ENCODE results near the gene SNRNP200. TPM values are rescaled to one million over a fixed set of nuclear protein-coding genes. Genes with fewer than 3 reads are reported as not detected.

Gene SNRNP200
- polyA plus RNA-seq (2012; ENCODE audit: insufficient read depth, insufficient read length, low read depth) = 297 TPM

DNA sequence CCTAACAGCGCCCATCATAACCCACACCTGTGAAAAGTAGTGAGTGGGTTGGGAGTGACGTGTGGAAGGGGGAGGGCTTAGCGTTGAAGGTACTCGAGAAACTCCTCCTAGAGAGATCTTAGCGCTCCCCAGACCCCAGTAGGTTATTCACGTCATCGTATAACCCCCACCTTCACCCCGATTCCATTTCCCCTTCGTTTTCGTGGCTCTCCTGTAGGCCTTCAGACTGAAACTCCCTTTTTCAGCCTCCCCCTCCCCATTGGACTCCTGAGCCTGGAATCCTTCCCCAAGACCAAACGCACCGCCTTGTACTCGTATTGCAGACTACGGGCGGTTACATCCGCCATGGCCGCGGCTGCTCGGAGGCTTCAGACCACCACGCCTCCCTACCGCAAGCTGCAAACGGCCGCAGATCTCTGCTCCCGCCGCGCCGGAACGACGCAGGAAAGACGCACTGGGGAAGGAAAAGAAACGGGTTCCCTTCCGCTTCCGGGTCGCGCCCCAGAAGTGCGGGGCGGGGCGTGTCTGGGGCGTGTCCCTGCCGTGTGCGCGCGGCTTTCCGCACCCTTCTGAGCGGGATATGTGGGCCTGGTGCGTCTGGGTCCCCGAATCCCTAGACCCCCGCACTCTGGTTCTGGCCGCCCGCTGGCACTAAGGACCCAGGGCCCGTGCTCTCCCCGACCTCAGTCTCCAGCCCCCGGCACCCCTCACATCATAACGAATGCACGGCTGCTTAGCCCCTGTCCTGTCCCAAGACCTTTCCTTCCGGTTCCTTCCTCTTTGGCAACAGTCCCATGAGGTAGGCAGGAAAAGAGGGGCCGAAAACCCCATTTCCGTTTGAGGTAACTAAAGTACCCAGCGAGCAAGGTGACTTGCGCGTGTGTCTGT is at the start of gene SNRNP200:
TSS of gene SNRNP200 (minus strand) at position 456 of the 888 bp plus-strand sequence. CDS start at position 347, 109 bp downstream.
- Histone ChIP-seq H3K4me3 (ENCODE audit: low read depth, low read length) (peak within 1 kb of the TSS; percentile 97), H3K36me3 (peaks cover 31% of the 10 kb centered on the region), H3K27me3 (no peaks in the 10 kb centered on the region), H3K4me1 (no peaks in the 10 kb centered on the region; the same call in 1 of the 2 replicates), H3K9me3 (no peaks in the 10 kb centered on the region)
- DNase-seq = peak; percentile 84
- TF ChIP-seq, protein P1, sequence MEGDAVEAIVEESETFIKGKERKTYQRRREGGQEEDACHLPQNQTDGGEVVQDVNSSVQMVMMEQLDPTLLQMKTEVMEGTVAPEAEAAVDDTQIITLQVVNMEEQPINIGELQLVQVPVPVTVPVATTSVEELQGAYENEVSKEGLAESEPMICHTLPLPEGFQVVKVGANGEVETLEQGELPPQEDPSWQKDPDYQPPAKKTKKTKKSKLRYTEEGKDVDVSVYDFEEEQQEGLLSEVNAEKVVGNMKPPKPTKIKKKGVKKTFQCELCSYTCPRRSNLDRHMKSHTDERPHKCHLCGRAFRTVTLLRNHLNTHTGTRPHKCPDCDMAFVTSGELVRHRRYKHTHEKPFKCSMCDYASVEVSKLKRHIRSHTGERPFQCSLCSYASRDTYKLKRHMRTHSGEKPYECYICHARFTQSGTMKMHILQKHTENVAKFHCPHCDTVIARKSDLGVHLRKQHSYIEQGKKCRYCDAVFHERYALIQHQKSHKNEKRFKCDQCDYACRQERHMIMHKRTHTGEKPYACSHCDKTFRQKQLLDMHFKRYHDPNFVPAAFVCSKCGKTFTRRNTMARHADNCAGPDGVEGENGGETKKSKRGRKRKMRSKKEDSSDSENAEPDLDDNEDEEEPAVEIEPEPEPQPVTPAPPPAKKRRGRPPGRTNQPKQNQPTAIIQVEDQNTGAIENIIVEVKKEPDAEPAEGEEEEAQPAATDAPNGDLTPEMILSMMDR (IDR thresholded peaks at IDR 0.05; ENCODE audit: low read depth, low read length) = no peak

DNA sequence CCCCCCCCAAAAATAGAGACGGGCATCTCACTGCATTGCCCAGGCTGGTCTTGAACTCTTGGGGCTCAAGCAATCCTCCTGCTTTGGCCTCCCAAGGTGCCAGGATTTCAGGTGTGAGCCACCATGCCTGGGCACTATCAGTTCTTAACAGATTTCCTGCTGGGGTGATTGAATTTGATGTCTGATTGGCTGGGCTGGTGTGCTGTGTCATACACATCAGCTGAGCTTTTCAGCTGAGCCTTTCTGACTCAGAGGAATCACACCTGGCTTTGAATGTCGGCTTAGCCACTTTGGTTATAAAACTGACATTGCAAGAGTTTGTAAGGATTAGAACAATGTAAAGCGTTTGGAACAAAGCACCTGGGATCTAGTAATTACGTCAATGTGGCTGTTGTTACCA is 49.1 kb upstream of the SNRNP200 start:
- Histone ChIP-seq H3K36me3 (peaks cover 25% of the 10 kb centered on the region), H3K27me3 (no peaks in the 10 kb centered on the region), H3K4me1 (peaks cover 6% of the 10 kb centered on the region), H3K4me3 (ENCODE audit: low read depth, low read length) (no peak overlapping the region), H3K9me3 (no peaks in the 10 kb centered on the region)
- TF ChIP-seq, protein P1 (IDR thresholded peaks at IDR 0.05; ENCODE audit: low read depth, low read length) = no peak
- no peak for DNase-seq

DNA sequence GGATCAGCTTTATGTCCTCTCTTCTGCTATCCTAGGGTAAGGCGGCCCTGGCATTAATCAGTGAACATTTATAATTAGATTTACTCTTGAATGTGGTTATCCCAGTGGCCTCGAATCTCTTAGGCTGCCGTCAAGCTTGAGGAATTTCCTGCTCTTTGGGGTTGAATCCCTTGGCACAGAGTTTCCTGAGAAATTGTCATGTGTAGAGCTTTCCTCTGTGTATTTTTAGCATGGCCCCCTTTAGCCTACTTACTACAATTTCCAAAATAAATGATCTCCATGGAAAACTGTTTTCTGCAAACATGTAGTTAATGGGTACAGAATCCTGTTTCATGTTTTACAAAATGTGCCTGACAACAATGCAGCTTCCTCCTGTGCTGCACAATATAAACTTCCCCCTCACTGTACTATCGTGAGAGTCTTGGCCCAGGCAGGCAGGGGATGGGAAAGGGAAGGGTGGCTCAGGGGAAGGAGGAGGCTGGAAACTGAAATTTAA is 48.3 kb upstream of the SNRNP200 start:
- no peaks in the 10 kb centered on the region for H3K9me3 ChIP-seq
- no peaks in the 10 kb centered on the region for H3K27me3 ChIP-seq
- TF ChIP-seq, protein P1 (IDR thresholded peaks at IDR 0.05; ENCODE audit: low read depth, low read length) = no peak
- H3K4me1 ChIP-seq = peaks cover 6% of the 10 kb centered on the region
- no peak overlapping the region for H3K4me3 ChIP-seq (ENCODE audit: low read depth, low read length)
- DNase-seq = no peak
- H3K36me3 ChIP-seq = peaks cover 17% of the 10 kb centered on the region

DNA sequence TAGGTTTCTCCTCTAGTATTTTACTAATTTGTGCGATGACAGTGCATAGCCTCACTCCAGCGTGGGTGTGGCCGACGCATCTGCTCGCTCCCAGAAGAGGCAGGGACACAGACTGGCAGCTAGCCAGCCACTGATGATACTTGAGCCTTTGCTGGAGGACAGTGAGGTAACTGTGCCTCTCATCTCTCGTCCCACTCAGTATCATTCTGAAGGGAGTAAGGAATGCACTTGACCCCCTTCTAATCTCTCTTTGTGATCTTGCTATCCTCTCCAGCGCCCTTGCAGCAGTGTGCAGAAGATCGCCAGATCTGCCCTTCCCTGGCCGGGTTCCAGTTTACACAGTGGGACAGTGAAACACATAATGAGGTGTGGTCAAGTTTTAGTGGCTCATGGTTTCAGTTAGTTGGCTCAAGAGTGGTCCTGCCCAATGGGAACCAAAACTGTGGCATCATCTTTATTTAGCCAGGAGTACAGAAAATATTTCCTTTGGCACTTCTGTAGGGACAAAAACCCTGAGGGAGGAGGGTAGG is 47.8 kb upstream of the SNRNP200 start:
- peak; percentile 80 for DNase-seq
- TF ChIP-seq, protein P1 (IDR thresholded peaks at IDR 0.05; ENCODE audit: low read depth, low read length) = no peak
- H3K4me3 ChIP-seq (ENCODE audit: low read depth, low read length) = no peak overlapping the region

DNA sequence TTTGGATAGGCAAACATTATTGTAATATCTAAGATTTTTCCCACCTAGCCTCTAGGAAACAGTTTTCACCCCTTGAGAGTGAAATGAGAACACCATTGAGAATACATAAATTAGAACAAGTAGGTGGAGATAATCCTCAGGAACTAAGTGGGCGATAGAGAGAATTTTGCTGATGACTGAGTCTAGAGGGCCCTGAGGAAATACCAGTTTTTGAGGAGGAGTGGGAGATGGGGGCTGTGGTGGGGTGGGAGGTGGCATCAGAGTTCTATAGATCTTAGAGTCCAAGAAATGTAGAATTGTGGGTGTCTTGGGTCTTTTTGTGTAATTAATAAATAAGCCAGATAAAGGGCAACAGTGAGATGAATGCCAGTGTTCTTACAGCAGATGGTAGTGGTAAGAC is 42.0 kb upstream of the SNRNP200 start:
- DNase-seq = no peak
- no peak overlapping the region for H3K4me3 ChIP-seq (ENCODE audit: low read depth, low read length)
- no peaks in the 10 kb centered on the region for H3K27me3 ChIP-seq
- TF ChIP-seq, protein P1 (IDR thresholded peaks at IDR 0.05; ENCODE audit: low read depth, low read length) = no peak
- H3K9me3 ChIP-seq = no peaks in the 10 kb centered on the region
- H3K36me3 ChIP-seq = peaks cover 14% of the 10 kb centered on the region
- no peaks in the 10 kb centered on the region for H3K4me1 ChIP-seq

More for the DNA sequence above, 47.8 kb upstream of the SNRNP200 start:
- Histone ChIP-seq H3K27me3 (no peaks in the 10 kb centered on the region), H3K4me1 (peaks cover 6% of the 10 kb centered on the region), H3K9me3 (no peaks in the 10 kb centered on the region), H3K36me3 (peaks cover 17% of the 10 kb centered on the region)
